H1 (cell line): ENCODE results near the gene UNC119. TPM values are rescaled to one million over a fixed set of nuclear protein-coding genes. Genes with fewer than 3 reads are reported as not detected.

Source experiments
- CREB1 ChIP-seq: IDR thresholded peaks from 2 replicates; pipeline ENCODE4 v1.6.1; 2012; ENCODE audit warnings: inconsistent platforms
- KDM5A ChIP-seq: fragments of 200-600 bp; IDR thresholded peaks from 2 replicates; pipeline ENCODE4 v1.7.1; 2012; ENCODE audit warnings: mild to moderate bottlenecking, low read length, inconsistent platforms, mixed read lengths
- POU5F1 ChIP-seq: IDR thresholded peaks from 2 replicates; pipeline ENCODE4 v1.6.1; 2011; ENCODE audit warnings: low read depth, mild to moderate bottlenecking, low read length, moderate library complexity
- SP2 ChIP-seq: IDR thresholded peaks from 2 replicates; pipeline ENCODE4 v1.6.1; 2012; ENCODE audit warnings: mild to moderate bottlenecking, low read length, inconsistent platforms
- polyA plus RNA-seq, 7 experiments: library from polyadenylated mRNA; depleted of rRNA in 3 of 7; stranded (reverse) in 5 of 7; unstranded in 2 of 7; fragments of >200 nt in 5 of 7; fragments of 200-250 nt in 2 of 7; gene quantifications; 1 replicate in 5 of 7; 2 replicates in 1 of 7; 4 replicates in 1 of 7; pipeline versions ENCODE4 v1.2.1 to v1.2.3, GENCODE V29; 2011 to 2013; ENCODE audit warnings: missing spikeins in 2 of 7, mixed read lengths in 2 of 7
- total RNA-seq: library from RNA; stranded (reverse); fragmentation: NEBNext Ultra II Directional; extraction: Animal tissue kit (Norgen Biotek cat#: 25700); gene quantifications from 2 replicates; pipeline ENCODE4 v1.2.1, GENCODE V29; 2021
- TF ChIP-seq, protein P1 (sequence below): IDR thresholded peaks from 2 replicates; pipeline ENCODE4 v1.6.1; 2012; ENCODE audit warnings: inconsistent platforms

Gene UNC119
- total and polyA plus RNA-seq, 2 of the 8 experiments (the other 6 are each of a cell fraction or from before 2014, with no cell fraction given): 43.5 to 94.4 TPM

DNA sequence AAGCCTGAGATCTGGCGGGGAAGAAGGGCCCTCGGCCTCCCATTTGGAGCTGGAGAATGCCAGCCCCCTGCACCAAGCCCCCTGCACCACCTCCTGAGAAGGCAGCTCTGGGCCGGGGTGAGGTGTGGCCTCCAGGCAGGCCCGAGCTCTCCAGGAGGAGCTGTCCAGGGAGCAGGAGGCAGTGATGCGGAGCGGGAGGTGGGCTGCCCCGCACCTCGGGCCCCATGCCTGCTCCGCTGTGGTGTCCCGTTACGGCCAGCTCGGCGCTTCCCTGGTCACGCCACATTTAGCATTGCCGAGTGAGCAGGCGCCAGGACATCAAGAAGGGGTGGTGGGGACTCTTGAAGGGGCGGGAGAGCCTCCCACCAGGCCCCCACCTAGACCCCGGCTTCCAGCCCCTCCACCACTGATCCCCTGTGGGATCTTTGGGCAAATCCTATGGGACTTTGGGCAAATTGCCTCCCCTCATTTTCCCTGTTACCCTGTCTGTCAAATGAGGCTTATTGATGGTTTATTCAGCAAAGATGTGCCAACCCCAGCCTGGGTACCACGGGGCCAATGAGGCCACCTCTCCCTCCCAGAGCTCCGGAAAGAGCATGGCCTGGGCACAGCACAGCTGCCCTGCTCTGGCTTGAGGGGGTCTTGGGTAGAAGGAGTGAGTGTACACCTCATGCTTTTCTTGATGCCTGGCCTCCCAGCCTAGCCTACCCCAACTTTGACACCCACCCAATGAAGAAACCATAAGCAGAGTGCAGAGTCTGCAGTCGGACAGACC lies 30.9 kb downstream of the UNC119 start (continued):
- TF ChIP-seq POU5F1 (no peak), KDM5A (no peak), CREB1 (no peak), SP2 (no peak)
- TF ChIP-seq, protein P1, sequence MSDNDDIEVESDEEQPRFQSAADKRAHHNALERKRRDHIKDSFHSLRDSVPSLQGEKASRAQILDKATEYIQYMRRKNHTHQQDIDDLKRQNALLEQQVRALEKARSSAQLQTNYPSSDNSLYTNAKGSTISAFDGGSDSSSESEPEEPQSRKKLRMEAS: no peak
